ENCODE data around the gene TEN1. TPM values are rescaled to one million over a fixed set of nuclear protein-coding genes. Genes with fewer than 3 reads are reported as not detected.

The TEN1 gene
- total RNA-seq, 2 experiments from 2014 or later, result 9.7 to 12.2 TPM

GRCh38 chr17:76000016-76000754 lies 21.1 kb downstream of the TEN1 start:
- no peaks in the 10 kb centered on the region for H3K36me3 Mint-ChIP-seq (ENCODE audit: low read depth)
- intact Hi-C loops (cut with micrococcal nuclease), result loop anchor here (1.0 to 10.0 kb wide), 2 partner anchors 95 to 245 kb away; no protein-coding TSS in a partner anchor
- no peaks in the 10 kb centered on the region for H3K27me3 Mint-ChIP-seq (ENCODE audit: low read depth)
- CTCF ChIA-PET, result interaction anchor here (1.0 to 11.2 kb wide), 10 partner anchors 11 to 172 kb away, joined by 3 to 124 read pairs (median 4); no protein-coding TSS in a partner anchor
- no peaks in the 10 kb centered on the region for H3K9me3 Mint-ChIP-seq
- no peak overlapping the region for H3K27ac Mint-ChIP-seq
- DNase-seq, result peak; percentile 75
- H3K4me1 Mint-ChIP-seq (ENCODE audit: low read depth), result peaks cover 16% of the 10 kb centered on the region
- no peak overlapping the region for H3K4me3 Mint-ChIP-seq

GRCh38 chr17:76000755-76001521 lies 21.9 kb downstream of the TEN1 start, which contains the start of gene CDK3:
CDK3 (plus strand) TSS chr17:76000855; CDS start chr17:76001426, 571 bp downstream.
- Mint-ChIP-seq H3K36me3 (ENCODE audit: low read depth) (no peaks in the 10 kb centered on the region), H3K4me1 (ENCODE audit: low read depth) (peaks cover 14% of the 10 kb centered on the region), H3K9me3 (no peaks in the 10 kb centered on the region), H3K4me3 (no peak within 1 kb of the TSS), H3K27me3 (ENCODE audit: low read depth) (no peaks in the 10 kb centered on the region), H3K27ac (no peak within 1 kb of the TSS)
- intact Hi-C loops (cut with micrococcal nuclease), result loop anchor here (1.0 to 10.0 kb wide), 2 partner anchors 96 to 246 kb away; no protein-coding TSS in a partner anchor
- CTCF ChIA-PET, result interaction anchor here (1.0 to 11.2 kb wide), 9 partner anchors 12 to 173 kb away, joined by 3 to 124 read pairs (median 4); no protein-coding TSS in a partner anchor
- no peak for DNase-seq

GRCh38 chr17:76002100-76002499 lies 23.1 kb downstream of the TEN1 start:
- CTCF ChIA-PET, result interaction anchor here (0.6 to 11.2 kb wide), 7 partner anchors 11 to 502 kb away, joined by 3 to 124 read pairs (median 3); partner anchors contain the start of gene MRPL38
- H3K27me3 Mint-ChIP-seq (ENCODE audit: low read depth), result no peaks in the 10 kb centered on the region
- H3K9me3 Mint-ChIP-seq, result no peaks in the 10 kb centered on the region
- H3K36me3 Mint-ChIP-seq (ENCODE audit: low read depth), result no peaks in the 10 kb centered on the region
- H3K27ac Mint-ChIP-seq, result no peak overlapping the region
- H3K4me1 Mint-ChIP-seq (ENCODE audit: low read depth), result peaks cover 6% of the 10 kb centered on the region
- intact Hi-C loops (cut with micrococcal nuclease), result loop anchor here (10.0 kb wide), 1 partner anchor 247 kb away; no protein-coding TSS in a partner anchor
- DNase-seq, result no peak
- H3K4me3 Mint-ChIP-seq, result no peak overlapping the region

GRCh38 chr17:76003915-76004314 lies 24.9 kb downstream of the TEN1 start:
- H3K27ac Mint-ChIP-seq, result no peak overlapping the region
- no peak overlapping the region for H3K4me3 Mint-ChIP-seq
- H3K36me3 Mint-ChIP-seq (ENCODE audit: low read depth), result no peaks in the 10 kb centered on the region
- CTCF ChIA-PET, result interaction anchor here (0.5 to 11.2 kb wide), 14 partner anchors 9 to 568 kb away, joined by 3 to 124 read pairs (median 6); partner anchors contain the start of gene MRPL38
- intact Hi-C loops (cut with micrococcal nuclease), result loop anchor here (10.0 kb wide), 1 partner anchor 249 kb away; no protein-coding TSS in a partner anchor
- no peaks in the 10 kb centered on the region for H3K27me3 Mint-ChIP-seq (ENCODE audit: low read depth)
- H3K4me1 Mint-ChIP-seq (ENCODE audit: low read depth), result no peaks in the 10 kb centered on the region
- DNase-seq, result no peak
- H3K9me3 Mint-ChIP-seq, result no peaks in the 10 kb centered on the region

GRCh38 chr17:76004750-76005262 lies 25.8 kb downstream of the TEN1 start:
- no peaks in the 10 kb centered on the region for H3K9me3 Mint-ChIP-seq
- intact Hi-C loops (cut with micrococcal nuclease), result loop anchor here (1.0 to 10.0 kb wide), 2 partner anchors 100 to 250 kb away; no protein-coding TSS in a partner anchor
- no peaks in the 10 kb centered on the region for H3K4me1 Mint-ChIP-seq (ENCODE audit: low read depth)
- no peaks in the 10 kb centered on the region for H3K36me3 Mint-ChIP-seq (ENCODE audit: low read depth)
- no peak overlapping the region for H3K4me3 Mint-ChIP-seq
- no peak for DNase-seq
- H3K27ac Mint-ChIP-seq, result no peak overlapping the region
- CTCF ChIA-PET, result interaction anchor here (0.6 to 11.2 kb wide), 25 partner anchors 8 to 540 kb away, joined by 3 to 124 read pairs (median 4); partner anchors contain the start of genes EXOC7, FBF1, MRPL38 and WBP2
- H3K27me3 Mint-ChIP-seq (ENCODE audit: low read depth), result no peaks in the 10 kb centered on the region

GRCh38 chr17:76005263-76006149 lies 26.5 kb downstream of the TEN1 start:
- Mint-ChIP-seq H3K4me3 (no peak overlapping the region), H3K27ac (no peak overlapping the region), H3K36me3 (ENCODE audit: low read depth) (no peaks in the 10 kb centered on the region), H3K27me3 (ENCODE audit: low read depth) (no peaks in the 10 kb centered on the region), H3K9me3 (no peaks in the 10 kb centered on the region), H3K4me1 (ENCODE audit: low read depth) (no peaks in the 10 kb centered on the region)
- CTCF ChIA-PET, result interaction anchor here (0.6 to 11.2 kb wide), 30 partner anchors 7 to 539 kb away, joined by 3 to 124 read pairs (median 4); partner anchors contain the start of genes EXOC7, FBF1, MRPL38 and WBP2
- peak; percentile 95 for DNase-seq
- intact Hi-C loops (cut with micrococcal nuclease), result loop anchor here (1.0 to 10.0 kb wide), 2 partner anchors 100 to 251 kb away; no protein-coding TSS in a partner anchor

GRCh38 chr17:76007131-76007849 lies 28.2 kb downstream of the TEN1 start:
- H3K27me3 Mint-ChIP-seq (ENCODE audit: low read depth), result no peaks in the 10 kb centered on the region
- no peak overlapping the region for H3K27ac Mint-ChIP-seq
- no peaks in the 10 kb centered on the region for H3K4me1 Mint-ChIP-seq (ENCODE audit: low read depth)
- CTCF ChIA-PET, result interaction anchor here (0.7 to 11.7 kb wide), 7 partner anchors 6 to 267 kb away, joined by 3 to 124 read pairs (median 4); partner anchors contain the start of genes CDK3 and MRPL38
- no peaks in the 10 kb centered on the region for H3K9me3 Mint-ChIP-seq
- DNase-seq, result no peak
- H3K4me3 Mint-ChIP-seq, result no peak overlapping the region
- intact Hi-C loops (cut with micrococcal nuclease), result loop anchor here (10.0 kb wide), 1 partner anchor 252 kb away; no protein-coding TSS in a partner anchor
- H3K36me3 Mint-ChIP-seq (ENCODE audit: low read depth), result no peaks in the 10 kb centered on the region

GRCh38 chr17:76007850-76008165 lies 28.8 kb downstream of the TEN1 start:
- intact Hi-C loops (cut with micrococcal nuclease), result loop anchor here (10.0 kb wide), 1 partner anchor 253 kb away; no protein-coding TSS in a partner anchor
- CTCF ChIA-PET, result interaction anchor here (0.7 to 11.7 kb wide), 7 partner anchors 7 to 266 kb away, joined by 3 to 124 read pairs (median 4); partner anchors contain the start of genes CDK3 and MRPL38

GRCh38 chr17:76008208-76008607 lies 29.2 kb downstream of the TEN1 start:
- Mint-ChIP-seq H3K27me3 (ENCODE audit: low read depth) (no peaks in the 10 kb centered on the region), H3K27ac (no peak overlapping the region), H3K4me3 (no peak overlapping the region), H3K9me3 (no peaks in the 10 kb centered on the region), H3K36me3 (ENCODE audit: low read depth) (no peaks in the 10 kb centered on the region), H3K4me1 (ENCODE audit: low read depth) (no peaks in the 10 kb centered on the region)
- intact Hi-C loops (cut with micrococcal nuclease), result loop anchor here (10.0 kb wide), 1 partner anchor 253 kb away; no protein-coding TSS in a partner anchor
- DNase-seq, result no peak
- CTCF ChIA-PET, result interaction anchor here (0.7 to 11.7 kb wide), 7 partner anchors 7 to 266 kb away, joined by 3 to 124 read pairs (median 4); partner anchors contain the start of genes CDK3 and MRPL38

More at GRCh38 chr17:76007850-76008165, 28.8 kb downstream of the TEN1 start:
- no peaks in the 10 kb centered on the region for H3K36me3 Mint-ChIP-seq (ENCODE audit: low read depth)
- H3K4me1 Mint-ChIP-seq (ENCODE audit: low read depth), result no peaks in the 10 kb centered on the region
- no peaks in the 10 kb centered on the region for H3K27me3 Mint-ChIP-seq (ENCODE audit: low read depth)
- H3K9me3 Mint-ChIP-seq, result no peaks in the 10 kb centered on the region
- no peak overlapping the region for H3K27ac Mint-ChIP-seq
- no peak overlapping the region for H3K4me3 Mint-ChIP-seq
- DNase-seq, result no peak

- no peak overlapping the region for H3K27ac Mint-ChIP-seq
- no peaks in the 10 kb centered on the region for H3K9me3 Mint-ChIP-seq
- intact Hi-C loops (cut with micrococcal nuclease), result loop anchor here (10.0 kb wide), 1 partner anchor 254 kb away; no protein-coding TSS in a partner anchor
- no peaks in the 10 kb centered on the region for H3K27me3 Mint-ChIP-seq (ENCODE audit: low read depth)
- no peak overlapping the region for H3K4me3 Mint-ChIP-seq
- CTCF ChIA-PET, result interaction anchor here (0.6 to 11.7 kb wide), 6 partner anchors 8 to 265 kb away, joined by 3 to 124 read pairs (median 4); partner anchors contain the start of genes CDK3 and MRPL38
- peaks cover under 1% of the 10 kb centered on the region for H3K4me1 Mint-ChIP-seq (ENCODE audit: low read depth)
- no peak for DNase-seq
- H3K36me3 Mint-ChIP-seq (ENCODE audit: low read depth), result no peaks in the 10 kb centered on the region
Measured at GRCh38 chr17:76008630-76009425, 29.8 kb downstream of the TEN1 start.

Measured in activated naive CD4-positive, alpha-beta T cell treated with anti-CD3 and anti-CD28 coated beads for 36 hours (primary cell).